Measurements from ENCODE around the gene ADARB1.

DNA sequence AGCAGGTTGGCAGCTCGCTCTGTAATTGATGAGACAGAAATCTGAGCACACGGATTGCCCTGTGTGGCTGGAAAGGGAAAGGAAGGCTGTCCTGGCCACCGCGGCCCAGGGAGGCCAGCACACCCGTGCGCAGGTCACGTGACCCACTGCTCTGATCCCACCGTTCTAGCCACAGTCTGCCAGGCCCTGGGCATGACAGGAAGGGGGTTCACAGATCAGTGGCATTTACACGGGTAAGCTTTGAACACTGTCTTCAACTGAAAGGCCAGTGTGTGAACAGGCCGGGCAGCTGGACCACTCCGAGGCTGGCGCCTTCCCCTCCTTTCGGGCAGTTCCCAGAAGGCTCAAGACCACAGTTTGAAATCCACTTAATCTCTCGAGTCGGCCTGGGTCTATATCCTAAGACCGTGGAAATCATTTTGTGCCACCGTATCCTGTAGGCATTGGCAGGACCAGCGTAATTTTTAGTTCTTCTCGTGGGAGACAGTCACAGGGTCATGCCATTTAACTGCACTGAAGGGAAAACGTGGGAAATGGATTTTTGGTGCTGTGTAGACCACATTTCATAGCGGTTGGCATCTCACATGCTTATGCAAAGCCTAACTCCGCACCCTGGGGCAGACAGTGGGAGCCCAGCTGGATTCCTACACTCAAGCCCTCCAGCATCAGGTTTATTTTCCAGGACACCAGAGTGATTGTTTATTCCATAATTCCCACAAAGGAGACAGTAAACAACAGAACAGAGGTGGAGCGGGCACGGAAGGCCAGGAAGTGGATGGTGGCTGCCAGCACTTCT is 3.1 kb upstream of the ADARB1 start:
- TF ChIP-seq POLR2A (IDR thresholded peaks at IDR 0.05), result no peak
- TF ChIP-seq, protein P1, sequence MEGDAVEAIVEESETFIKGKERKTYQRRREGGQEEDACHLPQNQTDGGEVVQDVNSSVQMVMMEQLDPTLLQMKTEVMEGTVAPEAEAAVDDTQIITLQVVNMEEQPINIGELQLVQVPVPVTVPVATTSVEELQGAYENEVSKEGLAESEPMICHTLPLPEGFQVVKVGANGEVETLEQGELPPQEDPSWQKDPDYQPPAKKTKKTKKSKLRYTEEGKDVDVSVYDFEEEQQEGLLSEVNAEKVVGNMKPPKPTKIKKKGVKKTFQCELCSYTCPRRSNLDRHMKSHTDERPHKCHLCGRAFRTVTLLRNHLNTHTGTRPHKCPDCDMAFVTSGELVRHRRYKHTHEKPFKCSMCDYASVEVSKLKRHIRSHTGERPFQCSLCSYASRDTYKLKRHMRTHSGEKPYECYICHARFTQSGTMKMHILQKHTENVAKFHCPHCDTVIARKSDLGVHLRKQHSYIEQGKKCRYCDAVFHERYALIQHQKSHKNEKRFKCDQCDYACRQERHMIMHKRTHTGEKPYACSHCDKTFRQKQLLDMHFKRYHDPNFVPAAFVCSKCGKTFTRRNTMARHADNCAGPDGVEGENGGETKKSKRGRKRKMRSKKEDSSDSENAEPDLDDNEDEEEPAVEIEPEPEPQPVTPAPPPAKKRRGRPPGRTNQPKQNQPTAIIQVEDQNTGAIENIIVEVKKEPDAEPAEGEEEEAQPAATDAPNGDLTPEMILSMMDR (IDR thresholded peaks at IDR 0.05), result no peak

Data from stomach (tissue), 4 donors.